Stimulated activated CD8-positive, alpha-beta memory T cell treated with anti-CD3 and anti-CD28 coated beads, Interleukin-7, amount 100 ng/mL, for 1 hour (primary cell): ENCODE results near the gene EIF2B1.
A peak's percentile ranks its signal among the peaks of the same experiment; 100 is the strongest.

Experiments used
- DNase-seq, 2 donors: peaks; one replicate each; pipeline ENCODE4 v3.0.0-alpha.2; 2020; ENCODE audit warnings: low read depth in 2 of 2

EIF2B1 gene

GRCh38 chr12:123633379-123634141 is at the start of gene EIF2B1, which contains the start of gene GTF2H3:
Gene EIF2B1 (minus strand): TSS chr12:123633686. CDS start chr12:123633557, 129 bp downstream.
Gene GTF2H3 (plus strand): TSS chr12:123633829. CDS start chr12:123633860, 31 bp downstream.
- DNase-seq = peak; percentile 93 to 96

GRCh38 chr12:123681605-123682004 is 48.1 kb upstream of the EIF2B1 start:
- DNase-seq = no peak

GRCh38 chr12:123678981-123679380 is 45.5 kb upstream of the EIF2B1 start:
- no peak for DNase-seq

- no peak for DNase-seq
Measured at GRCh38 chr12:123676616-123677320, 43.3 kb upstream of the EIF2B1 start.

GRCh38 chr12:123675436-123675835 is 42.0 kb upstream of the EIF2B1 start:
- no peak for DNase-seq

- DNase-seq = no peak
Measured at GRCh38 chr12:123671876-123672275, 38.4 kb upstream of the EIF2B1 start.

GRCh38 chr12:123670882-123671728 is 37.6 kb upstream of the EIF2B1 start, which contains the start of gene TCTN2:
Gene TCTN2 (plus strand): TSS chr12:123671113. CDS start chr12:123671241, 128 bp downstream.
- DNase-seq = peak; percentile 82 to 92

- no peak for DNase-seq
Measured at GRCh38 chr12:123667771-123668170, 34.3 kb upstream of the EIF2B1 start.

- no peak for DNase-seq
Measured at GRCh38 chr12:123659996-123660727, 26.7 kb upstream of the EIF2B1 start.

GRCh38 chr12:123657211-123657610 is 23.7 kb upstream of the EIF2B1 start:
- no peak for DNase-seq

- no peak for DNase-seq
Measured at GRCh38 chr12:123656392-123656791, 22.9 kb upstream of the EIF2B1 start.

GRCh38 chr12:123655420-123655819 is 21.9 kb upstream of the EIF2B1 start:
- no peak for DNase-seq

GRCh38 chr12:123654129-123654701 is 20.7 kb upstream of the EIF2B1 start:
- DNase-seq = no peak

GRCh38 chr12:123648401-123648800 is 14.9 kb upstream of the EIF2B1 start:
- no peak for DNase-seq

- no peak for DNase-seq
Measured at GRCh38 chr12:123645878-123646277, 12.4 kb upstream of the EIF2B1 start.

GRCh38 chr12:123645380-123645779 is 11.9 kb upstream of the EIF2B1 start:
- DNase-seq = no peak

- DNase-seq = no peak
Measured at GRCh38 chr12:123643911-123644310, 10.4 kb upstream of the EIF2B1 start.

- no peak for DNase-seq
Measured at GRCh38 chr12:123634142-123634561, 666 bp upstream of the EIF2B1 start.

- no peak for DNase-seq
Measured at GRCh38 chr12:123621619-123622530, 11.6 kb downstream of the EIF2B1 start.

GRCh38 chr12:123621101-123621500 is 12.4 kb downstream of the EIF2B1 start:
- DNase-seq = no peak
